Measurements from ENCODE around the gene FMNL3.

Gene FMNL3

GRCh38 chr12:49674318-49674981 lies 32.8 kb downstream of the FMNL3 start:
- no peak for FAIRE-seq

- FAIRE-seq: no peak
Measured at GRCh38 chr12:49673446-49674317, 33.5 kb downstream of the FMNL3 start.

GRCh38 chr12:49672301-49673217 lies 34.6 kb downstream of the FMNL3 start:
- no peak for FAIRE-seq

GRCh38 chr12:49671031-49671765 lies 36.0 kb downstream of the FMNL3 start:
- no peak for FAIRE-seq

GRCh38 chr12:49669796-49670195 lies 37.4 kb downstream of the FMNL3 start:
- FAIRE-seq: no peak

- FAIRE-seq: no peak
Measured at GRCh38 chr12:49667325-49668090, 39.7 kb downstream of the FMNL3 start.

GRCh38 chr12:49666176-49666575 lies 41.0 kb downstream of the FMNL3 start:
- no peak for FAIRE-seq

- FAIRE-seq: no peak
Measured at GRCh38 chr12:49665384-49665783, 41.8 kb downstream of the FMNL3 start.

GRCh38 chr12:49664591-49665239 lies 42.5 kb downstream of the FMNL3 start:
- no peak for FAIRE-seq

GRCh38 chr12:49664167-49664566 lies 43.0 kb downstream of the FMNL3 start:
- no peak for FAIRE-seq

GRCh38 chr12:49662998-49663843 lies 44.0 kb downstream of the FMNL3 start:
- FAIRE-seq: no peak

- no peak for FAIRE-seq
Measured at GRCh38 chr12:49661746-49662145, 45.5 kb downstream of the FMNL3 start.

- FAIRE-seq: no peak
Measured at GRCh38 chr12:49661191-49661590, 46.0 kb downstream of the FMNL3 start.

GRCh38 chr12:49659753-49660152 lies 47.5 kb downstream of the FMNL3 start:
- no peak for FAIRE-seq

- FAIRE-seq: no peak
Measured at GRCh38 chr12:49658276-49658675, 48.9 kb downstream of the FMNL3 start.

GRCh38 chr12:49655595-49656236 lies 51.5 kb downstream of the FMNL3 start:
- no peak for FAIRE-seq

GRCh38 chr12:49654715-49655114 lies 52.5 kb downstream of the FMNL3 start:
- no peak for FAIRE-seq

GRCh38 chr12:49652921-49653520 lies 54.2 kb downstream of the FMNL3 start:
- FAIRE-seq: no peak

- FAIRE-seq: no peak
Measured at GRCh38 chr12:49651855-49652254, 55.4 kb downstream of the FMNL3 start.
